ENCODE measurements around the gene ABHD16B. TPM values are rescaled to one million over a fixed set of nuclear protein-coding genes. Genes with fewer than 3 reads are reported as not detected.

ABHD16B gene
- total and polyA plus RNA-seq, 2 donors (not counting 1 experiment from before 2014, with no cell fraction given): not detected

DNA sequence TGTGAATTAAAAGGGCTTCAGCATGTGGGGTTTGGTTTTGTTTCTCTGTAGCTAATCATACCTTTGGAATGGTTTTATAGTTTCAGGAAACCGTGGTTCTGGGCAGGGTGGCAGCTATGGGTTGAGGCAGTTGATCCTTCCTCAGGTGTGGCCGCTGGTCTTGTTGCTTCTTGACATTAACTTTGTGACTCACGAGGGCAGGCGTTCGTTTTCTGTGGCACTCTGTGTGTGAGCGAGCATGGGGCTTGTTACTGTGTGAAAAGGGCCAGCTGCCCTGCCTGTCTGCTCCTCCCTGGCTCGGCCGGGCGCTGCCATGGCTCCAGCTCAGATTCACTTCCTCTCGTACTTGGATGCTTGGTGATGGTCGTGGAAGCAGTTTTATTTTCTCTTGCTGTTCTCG is 49.9 kb downstream of the ABHD16B start:
- Histone ChIP-seq H3K27me3 (replicated peaks in 1 of 4; ENCODE audit: control extremely low read depth in 1 of 4, control insufficient read depth in 3 of 4, insufficient read depth in 4 of 4, low read length in 3 of 4) (no peaks in the 10 kb centered on the region), H3K9me3 (ENCODE audit: control extremely low read depth in 1 of 3, control insufficient read depth in 2 of 3, insufficient read depth in 1 of 3, low read length in 2 of 3) (peaks cover 1 to 16% (median 2%) of the 10 kb centered on the region in 3 donors), H3K4me2 (replicated peaks; ENCODE audit: low read depth, low read length, poor library complexity, severe bottlenecking) (no peak overlapping the region), H3K36me3 (replicated peaks in 1 of 2; ENCODE audit: control extremely low read depth in 1 of 2, control insufficient read depth in 1 of 2, extremely low read depth in 1 of 2, insufficient read depth in 2 of 2, low read length in 1 of 2) (peaks cover 1 to 7% of the 10 kb centered on the region in 2 experiments), H2AFZ (ENCODE audit: insufficient read depth, low read depth, low read length, poor library complexity, severe bottlenecking) (no peak overlapping the region), H3K4me3 (ENCODE audit: control extremely low read depth in 1 of 5, extremely low read depth in 1 of 5, insufficient read depth in 1 of 5, low read depth in 2 of 5, low read length in 4 of 5) (no peak overlapping the region), H4K20me1 (ENCODE audit: control insufficient read depth, insufficient read depth, low read length, poor library complexity, severe bottlenecking) (peaks cover 98% of the 10 kb centered on the region), H3K27ac (ENCODE audit: low read length in 2 of 2) (no peak overlapping the region), H3K79me2 (ENCODE audit: control insufficient read depth, insufficient read depth, low read length) (peaks cover 99% of the 10 kb centered on the region), H3K9ac (ENCODE audit: low read length) (no peak overlapping the region), H3K4me1 (ENCODE audit: control insufficient read depth in 2 of 2, insufficient read depth in 2 of 2, low read length in 2 of 2) (peaks cover 4 to 17% of the 10 kb centered on the region in 2 donors)
- DNase-seq (no peak), ATAC-seq (ENCODE audit: low read depth) (no peak)
- intact Hi-C loops (cut with micrococcal nuclease): no loop called here
- TF ChIP-seq, protein P1, sequence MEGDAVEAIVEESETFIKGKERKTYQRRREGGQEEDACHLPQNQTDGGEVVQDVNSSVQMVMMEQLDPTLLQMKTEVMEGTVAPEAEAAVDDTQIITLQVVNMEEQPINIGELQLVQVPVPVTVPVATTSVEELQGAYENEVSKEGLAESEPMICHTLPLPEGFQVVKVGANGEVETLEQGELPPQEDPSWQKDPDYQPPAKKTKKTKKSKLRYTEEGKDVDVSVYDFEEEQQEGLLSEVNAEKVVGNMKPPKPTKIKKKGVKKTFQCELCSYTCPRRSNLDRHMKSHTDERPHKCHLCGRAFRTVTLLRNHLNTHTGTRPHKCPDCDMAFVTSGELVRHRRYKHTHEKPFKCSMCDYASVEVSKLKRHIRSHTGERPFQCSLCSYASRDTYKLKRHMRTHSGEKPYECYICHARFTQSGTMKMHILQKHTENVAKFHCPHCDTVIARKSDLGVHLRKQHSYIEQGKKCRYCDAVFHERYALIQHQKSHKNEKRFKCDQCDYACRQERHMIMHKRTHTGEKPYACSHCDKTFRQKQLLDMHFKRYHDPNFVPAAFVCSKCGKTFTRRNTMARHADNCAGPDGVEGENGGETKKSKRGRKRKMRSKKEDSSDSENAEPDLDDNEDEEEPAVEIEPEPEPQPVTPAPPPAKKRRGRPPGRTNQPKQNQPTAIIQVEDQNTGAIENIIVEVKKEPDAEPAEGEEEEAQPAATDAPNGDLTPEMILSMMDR (IDR thresholded peaks at IDR 0.05): no peak
- no peak for TF ChIP-seq EZH2 (IDR thresholded peaks at IDR 0.05; ENCODE audit: borderline replicate concordance, insufficient read depth, low read depth, low read length, poor library complexity, severe bottlenecking)
- Mint-ChIP-seq H3K27ac (no peak overlapping the region), H3K4me1 (peaks cover 38% of the 10 kb centered on the region), H3K4me3 (no peak overlapping the region), H3K27me3 (no peaks in the 10 kb centered on the region), H3K9me3 (ENCODE audit: insufficient read depth) (peaks cover under 1% of the 10 kb centered on the region)
- ChIA-PET CTCF (interaction anchor here (0.6 to 3.6 kb wide), 7 partner anchors 11 to 401 kb away, joined by 3 to 22 read pairs (median 3); no protein-coding TSS in a partner anchor), POLR2A (no interaction called here)
- WGBS (ENCODE audit: insufficient coverage): 73% methylated on average over 11 of the region's 12 CpGs

Small RNA genes within 50 kb of the gene (small RNA-seq; reads per million reads assigned to genes)
- 28.5 reads per million, percentile 91 among the genes with 10 or more reads in this experiment for gene RNU1-134P (ENCODE audit: insufficient read length, low read depth, low replicate concordance)

Other genes with a start within 250 kb of the ABHD16B start
- 24.5 and 26.1 TPM in 2 replicates for gene GMEB2, start 234.4 kb upstream of the ABHD16B start, total RNA-seq
- 17.7 and 26.3 TPM in 2 replicates for gene GMEB2, start 234.4 kb upstream of the ABHD16B start, polyA plus RNA-seq
- gene STMN3, start 208.1 kb upstream of the ABHD16B start, total RNA-seq: 32.2 and 35.0 TPM in 2 replicates
- 56.4 and 59.4 TPM in 2 replicates for gene STMN3, start 208.1 kb upstream of the ABHD16B start, polyA plus RNA-seq
- gene RTEL1, start 203.2 kb upstream of the ABHD16B start, total RNA-seq: 32.6 and 35.3 TPM in 2 replicates
- gene RTEL1, start 203.2 kb upstream of the ABHD16B start, polyA plus RNA-seq: 15.1 and 21.2 TPM in 2 replicates
- not detected in 2 replicates for gene TNFRSF6B, start 164.8 kb upstream of the ABHD16B start, total RNA-seq
- 6.7 and 7.8 TPM in 2 replicates for gene TNFRSF6B, start 164.8 kb upstream of the ABHD16B start, polyA plus RNA-seq
- 73.3 and 75.5 TPM in 2 replicates for gene ARFRP1, start 153.5 kb upstream of the ABHD16B start, total RNA-seq
- gene ARFRP1, start 153.5 kb upstream of the ABHD16B start, polyA plus RNA-seq: 41.0 and 42.1 TPM in 2 replicates
- gene ZGPAT, start 153.5 kb upstream of the ABHD16B start, total RNA-seq: 46.1 and 47.5 TPM in 2 replicates
- 62.1 and 71.7 TPM in 2 replicates for gene ZGPAT, start 153.5 kb upstream of the ABHD16B start, polyA plus RNA-seq
- 14.5 and 14.8 TPM in 2 replicates for gene LIME1, start 124.8 kb upstream of the ABHD16B start, total RNA-seq
- gene LIME1, start 124.8 kb upstream of the ABHD16B start, polyA plus RNA-seq: 63.0 and 95.2 TPM in 2 replicates
- gene SLC2A4RG, start 121.7 kb upstream of the ABHD16B start, total RNA-seq: 49.4 and 50.8 TPM in 2 replicates
- gene SLC2A4RG, start 121.7 kb upstream of the ABHD16B start, polyA plus RNA-seq: 28.5 and 39.7 TPM in 2 replicates
- gene ZBTB46, start 30.2 kb upstream of the ABHD16B start, total RNA-seq: 0.64 and 1.6 TPM in 2 replicates
- 0.16 and 0.30 TPM in 2 replicates for gene ZBTB46, start 30.2 kb upstream of the ABHD16B start, polyA plus RNA-seq
- 41.1 and 41.3 TPM in 2 replicates for gene TPD52L2, start 3.8 kb downstream of the ABHD16B start, total RNA-seq
- 39.9 and 45.6 TPM in 2 replicates for gene TPD52L2, start 3.8 kb downstream of the ABHD16B start, polyA plus RNA-seq
- gene DNAJC5, start 33.6 kb downstream of the ABHD16B start, total RNA-seq: 32.6 and 33.3 TPM in 2 replicates
- 12.2 and 13.4 TPM in 2 replicates for gene DNAJC5, start 33.6 kb downstream of the ABHD16B start, polyA plus RNA-seq
- 104 and 106 TPM in 2 replicates for gene UCKL1, start 94.9 kb downstream of the ABHD16B start, total RNA-seq
- gene UCKL1, start 94.9 kb downstream of the ABHD16B start, polyA plus RNA-seq: 184 and 199 TPM in 2 replicates
- gene ZNF512B, start 108.4 kb downstream of the ABHD16B start, total RNA-seq: 10.4 and 10.5 TPM in 2 replicates
- 5.5 and 8.8 TPM in 2 replicates for gene ZNF512B, start 108.4 kb downstream of the ABHD16B start, polyA plus RNA-seq
- gene SAMD10, start 118.1 kb downstream of the ABHD16B start, total RNA-seq: 9.8 and 12.7 TPM in 2 replicates
- gene SAMD10, start 118.1 kb downstream of the ABHD16B start, polyA plus RNA-seq: 27.4 and 34.2 TPM in 2 replicates
- 79.7 and 82.9 TPM in 2 replicates for gene PRPF6, start 119.6 kb downstream of the ABHD16B start, total RNA-seq
- 31.7 and 32.1 TPM in 2 replicates for gene PRPF6, start 119.6 kb downstream of the ABHD16B start, polyA plus RNA-seq
- gene C20orf204, start 174.7 kb downstream of the ABHD16B start, total RNA-seq: 2.5 TPM in 2 replicates
- gene C20orf204, start 174.7 kb downstream of the ABHD16B start, polyA plus RNA-seq: 0.24 and 0.39 TPM in 2 replicates
- not detected in 2 replicates for gene SOX18, start 188.1 kb downstream of the ABHD16B start, total RNA-seq
- not detected in 2 replicates for gene SOX18, start 188.1 kb downstream of the ABHD16B start, polyA plus RNA-seq
- 49.3 and 58.1 TPM in 2 replicates for gene TCEA2, start 201.7 kb downstream of the ABHD16B start, total RNA-seq
- gene TCEA2, start 201.7 kb downstream of the ABHD16B start, polyA plus RNA-seq: 56.9 and 63.9 TPM in 2 replicates
- gene RGS19, start 218.0 kb downstream of the ABHD16B start, total RNA-seq: 69.4 TPM in 2 replicates
- 160 and 203 TPM in 2 replicates for gene RGS19, start 218.0 kb downstream of the ABHD16B start, polyA plus RNA-seq
- 6.2 and 7.3 TPM in 2 replicates for gene OPRL1, start 218.6 kb downstream of the ABHD16B start, total RNA-seq
- 3.1 and 3.5 TPM in 2 replicates for gene OPRL1, start 218.6 kb downstream of the ABHD16B start, polyA plus RNA-seq
- gene LKAAEAR1, start 222.9 kb downstream of the ABHD16B start, total RNA-seq: 1.8 and 1.9 TPM in 2 replicates
- gene LKAAEAR1, start 222.9 kb downstream of the ABHD16B start, polyA plus RNA-seq: 0.87 TPM in 1 of 2 replicates, not detected in the other
- 0.22 TPM in 1 of 2 replicates, not detected in the other for gene NPBWR2, start 246.1 kb downstream of the ABHD16B start, total RNA-seq
- gene NPBWR2, start 246.1 kb downstream of the ABHD16B start, polyA plus RNA-seq: 0.21 and 0.22 TPM in 2 replicates